Right kidney (tissue), 1 donor: Measurements from ENCODE around the gene SIDT2.
A peak's percentile ranks its signal among the peaks of the same experiment; 100 is the strongest.

Experiments used
- DNase-seq: peaks from one replicate; pipeline ENCODE4 v3.0.0-alpha.2; 2016

SIDT2 gene

GRCh38 chr11:117189191-117189940 lies 10.8 kb downstream of the SIDT2 start:
- DNase-seq: no peak

DNA sequence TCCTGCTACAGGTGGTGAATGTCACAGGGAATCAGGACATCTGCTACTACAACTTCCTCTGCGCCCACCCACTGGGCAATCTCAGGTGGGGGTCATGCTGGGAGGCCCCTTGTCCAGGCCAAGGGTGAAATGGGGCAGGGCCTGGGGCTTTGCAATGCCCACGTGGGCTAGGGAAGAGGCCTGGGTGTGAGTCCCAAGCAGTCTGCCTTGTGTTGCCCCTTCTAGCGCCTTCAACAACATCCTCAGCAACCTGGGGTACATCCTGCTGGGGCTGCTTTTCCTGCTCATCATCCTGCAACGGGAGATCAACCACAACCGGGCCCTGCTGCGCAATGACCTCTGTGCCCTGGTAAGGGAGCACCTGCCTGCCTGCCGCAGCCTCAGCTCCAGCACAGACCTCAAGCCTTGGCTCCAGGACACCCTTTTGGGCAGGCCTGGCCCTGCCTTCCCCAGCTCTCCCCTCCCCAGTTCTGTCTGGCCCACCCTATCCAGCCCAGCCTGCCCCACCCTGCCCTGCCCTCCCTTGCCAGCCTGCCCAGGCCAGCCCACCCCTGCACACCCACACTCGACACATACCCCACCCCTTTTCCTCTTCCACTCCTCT lies 11.5 kb downstream of the SIDT2 start:
- no peak for DNase-seq

- no peak for DNase-seq
Observed at GRCh38 chr11:117191680-117192400, 13.3 kb downstream of the SIDT2 start.

GRCh38 chr11:117192401-117192875 lies 13.9 kb downstream of the SIDT2 start:
- DNase-seq: no peak

DNA sequence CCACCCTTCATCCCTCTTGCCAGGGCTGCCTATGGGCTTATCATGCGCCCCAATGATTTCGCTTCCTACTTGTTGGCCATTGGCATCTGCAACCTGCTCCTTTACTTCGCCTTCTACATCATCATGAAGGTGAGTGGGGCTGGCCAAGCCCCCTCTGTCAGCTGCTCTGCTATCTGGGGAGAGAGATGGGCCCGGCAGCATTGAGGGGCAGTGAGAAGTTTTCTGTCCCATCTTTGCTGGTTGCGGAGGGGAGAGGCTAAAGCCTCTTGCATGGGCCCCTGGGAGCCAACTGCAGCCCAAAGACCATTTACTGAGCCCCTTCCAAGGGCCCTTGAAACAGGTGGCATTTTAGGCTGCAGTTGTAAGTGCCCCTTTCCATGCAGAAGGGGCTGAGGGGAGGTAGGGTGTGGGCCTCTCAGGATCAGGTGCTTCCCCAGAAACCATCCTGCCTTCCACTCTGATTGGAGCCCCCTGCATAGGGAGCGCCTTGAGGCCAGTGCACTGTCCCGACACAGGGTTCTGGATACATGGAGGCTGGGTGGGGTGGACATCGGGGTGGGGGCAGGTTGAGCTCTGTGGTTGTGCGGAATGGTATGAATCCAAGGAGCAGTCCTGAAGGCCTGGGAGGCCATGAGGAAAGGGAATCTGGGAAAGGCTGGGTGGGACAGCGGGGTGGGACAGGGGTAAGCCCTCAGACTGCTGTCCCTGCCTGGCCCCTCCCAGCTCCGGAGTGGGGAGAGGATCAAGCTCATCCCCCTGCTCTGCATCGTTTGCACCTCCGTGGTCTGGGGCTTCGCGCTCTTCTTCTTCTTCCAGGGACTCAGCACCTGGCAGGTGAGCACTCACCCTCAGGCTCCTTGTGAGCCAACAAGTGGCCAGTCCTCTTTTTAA lies 14.8 kb downstream of the SIDT2 start:
- DNase-seq: no peak

- no peak for DNase-seq
Observed at GRCh38 chr11:117194267-117194666, 15.7 kb downstream of the SIDT2 start.

- DNase-seq: no peak
Observed at GRCh38 chr11:117195258-117195657, 16.7 kb downstream of the SIDT2 start.

DNA sequence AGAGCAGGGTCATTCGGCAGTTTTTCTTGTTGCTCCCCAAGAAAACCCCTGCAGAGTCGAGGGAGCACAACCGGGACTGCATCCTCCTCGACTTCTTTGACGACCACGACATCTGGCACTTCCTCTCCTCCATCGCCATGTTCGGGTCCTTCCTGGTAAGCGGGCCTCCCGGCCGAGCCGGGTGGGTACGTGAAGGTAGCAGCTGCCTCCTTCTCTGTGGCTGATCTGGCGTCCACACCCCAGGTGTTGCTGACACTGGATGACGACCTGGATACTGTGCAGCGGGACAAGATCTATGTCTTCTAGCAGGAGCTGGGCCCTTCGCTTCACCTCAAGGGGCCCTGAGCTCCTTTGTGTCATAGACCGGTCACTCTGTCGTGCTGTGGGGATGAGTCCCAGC lies 17.2 kb downstream of the SIDT2 start:
- no peak for DNase-seq

DNA sequence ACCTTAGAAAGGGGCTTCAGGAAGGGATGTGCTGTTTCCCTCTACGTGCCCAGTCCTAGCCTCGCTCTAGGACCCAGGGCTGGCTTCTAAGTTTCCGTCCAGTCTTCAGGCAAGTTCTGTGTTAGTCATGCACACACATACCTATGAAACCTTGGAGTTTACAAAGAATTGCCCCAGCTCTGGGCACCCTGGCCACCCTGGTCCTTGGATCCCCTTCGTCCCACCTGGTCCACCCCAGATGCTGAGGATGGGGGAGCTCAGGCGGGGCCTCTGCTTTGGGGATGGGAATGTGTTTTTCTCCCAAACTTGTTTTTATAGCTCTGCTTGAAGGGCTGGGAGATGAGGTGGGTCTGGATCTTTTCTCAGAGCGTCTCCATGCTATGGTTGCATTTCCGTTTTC lies 18.5 kb downstream of the SIDT2 start:
- DNase-seq: no peak

DNA sequence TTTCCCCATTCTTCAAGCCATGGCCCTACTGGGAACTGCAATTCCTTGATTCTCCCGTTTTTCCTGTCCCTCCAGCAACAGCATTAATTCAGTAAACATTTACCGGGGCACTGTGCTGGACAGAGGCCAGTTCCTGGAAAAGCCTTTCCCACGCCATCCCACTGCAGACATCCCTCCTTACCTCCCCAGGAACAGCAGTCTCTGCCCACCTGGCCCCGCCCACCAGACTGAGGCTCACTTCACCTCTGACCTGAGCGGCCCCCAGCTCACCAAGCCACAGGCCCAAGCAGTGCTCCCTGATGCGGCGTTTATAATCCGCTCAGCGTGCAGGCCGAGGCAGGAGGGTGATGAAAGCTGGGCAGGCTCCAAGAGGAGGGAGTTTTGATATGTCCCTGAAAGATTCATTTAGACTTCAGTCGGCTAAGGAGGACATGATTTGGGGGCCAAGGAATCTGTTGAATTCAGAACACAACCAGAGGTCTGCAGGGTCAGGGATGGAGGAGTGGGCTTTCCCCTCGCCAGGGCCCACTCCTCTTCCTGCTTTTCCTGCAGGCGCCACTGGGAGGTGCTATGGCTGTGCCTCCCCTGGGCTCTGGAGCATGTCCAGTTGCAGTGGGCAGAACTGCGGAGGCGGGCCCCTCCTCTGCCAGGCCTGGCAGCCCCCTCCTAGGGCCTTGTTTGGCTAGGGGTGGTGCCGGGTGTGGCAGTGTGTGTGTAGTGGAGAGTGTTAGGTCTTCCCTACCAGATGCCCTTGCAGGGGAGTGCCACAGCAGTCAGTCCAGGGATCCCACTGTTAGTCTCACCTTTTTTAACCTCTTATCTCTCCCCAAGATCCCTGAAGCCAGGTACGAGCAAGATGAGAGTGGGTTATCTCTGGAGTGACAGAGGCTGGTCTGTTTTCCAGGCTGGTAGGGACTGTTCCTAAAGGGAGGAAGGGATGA lies 19.2 kb downstream of the SIDT2 start:
- peak; percentile 47 for DNase-seq

DNA sequence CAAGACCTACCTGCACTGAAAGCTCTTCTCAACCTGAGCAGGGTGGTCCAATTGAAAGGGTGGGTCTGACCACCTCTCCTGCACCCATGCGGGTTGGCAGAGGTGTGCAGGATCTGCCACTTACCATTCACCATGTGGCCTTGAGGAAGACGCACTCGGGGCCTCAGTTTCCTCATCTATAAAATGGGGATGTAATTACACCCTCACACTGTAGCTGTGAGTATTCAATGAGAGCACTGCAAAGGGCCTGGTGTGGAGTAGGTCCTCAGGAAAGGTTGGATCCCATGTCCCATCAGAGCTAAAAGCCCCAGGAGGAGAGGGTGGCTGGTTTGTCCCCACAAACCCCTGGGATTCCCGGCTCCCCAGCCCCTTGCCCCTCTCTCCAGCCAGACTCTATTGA lies 20.1 kb downstream of the SIDT2 start:
- no peak for DNase-seq

DNA sequence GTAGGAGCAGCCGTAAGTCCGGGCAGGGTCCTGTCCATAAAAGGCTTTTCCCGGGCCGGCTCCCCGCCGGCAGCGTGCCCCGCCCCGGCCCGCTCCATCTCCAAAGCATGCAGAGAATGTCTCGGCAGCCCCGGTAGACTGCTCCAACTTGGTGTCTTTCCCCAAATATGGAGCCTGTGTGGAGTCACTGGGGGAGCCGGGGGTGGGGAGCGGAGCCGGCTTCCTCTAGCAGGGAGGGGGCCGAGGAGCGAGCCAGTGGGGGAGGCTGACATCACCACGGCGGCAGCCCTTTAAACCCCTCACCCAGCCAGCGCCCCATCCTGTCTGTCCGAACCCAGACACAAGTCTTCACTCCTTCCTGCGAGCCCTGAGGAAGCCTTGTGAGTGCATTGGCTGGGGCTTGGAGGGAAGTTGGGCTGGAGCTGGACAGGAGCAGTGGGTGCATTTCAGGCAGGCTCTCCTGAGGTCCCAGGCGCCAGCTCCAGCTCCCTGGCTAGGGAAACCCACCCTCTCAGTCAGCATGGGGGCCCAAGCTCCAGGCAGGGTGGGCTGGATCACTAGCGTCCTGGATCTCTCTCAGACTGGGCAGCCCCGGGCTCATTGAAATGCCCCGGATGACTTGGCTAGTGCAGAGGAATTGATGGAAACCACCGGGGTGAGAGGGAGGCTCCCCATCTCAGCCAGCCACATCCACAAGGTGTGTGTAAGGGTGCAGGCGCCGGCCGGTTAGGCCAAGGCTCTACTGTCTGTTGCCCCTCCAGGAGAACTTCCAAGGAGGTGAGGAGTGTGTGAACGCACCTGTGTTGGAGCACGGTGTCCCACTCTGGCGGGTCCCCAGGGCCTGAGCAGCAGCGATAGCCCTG lies 20.7 kb downstream of the SIDT2 start, which contains the start of gene TAGLN:
TAGLN (plus strand) TSS at position 318 of the 863 bp plus-strand sequence. CDS start 3,644 bp downstream, outside the sequence.
- DNase-seq: peak; percentile 56

DNA sequence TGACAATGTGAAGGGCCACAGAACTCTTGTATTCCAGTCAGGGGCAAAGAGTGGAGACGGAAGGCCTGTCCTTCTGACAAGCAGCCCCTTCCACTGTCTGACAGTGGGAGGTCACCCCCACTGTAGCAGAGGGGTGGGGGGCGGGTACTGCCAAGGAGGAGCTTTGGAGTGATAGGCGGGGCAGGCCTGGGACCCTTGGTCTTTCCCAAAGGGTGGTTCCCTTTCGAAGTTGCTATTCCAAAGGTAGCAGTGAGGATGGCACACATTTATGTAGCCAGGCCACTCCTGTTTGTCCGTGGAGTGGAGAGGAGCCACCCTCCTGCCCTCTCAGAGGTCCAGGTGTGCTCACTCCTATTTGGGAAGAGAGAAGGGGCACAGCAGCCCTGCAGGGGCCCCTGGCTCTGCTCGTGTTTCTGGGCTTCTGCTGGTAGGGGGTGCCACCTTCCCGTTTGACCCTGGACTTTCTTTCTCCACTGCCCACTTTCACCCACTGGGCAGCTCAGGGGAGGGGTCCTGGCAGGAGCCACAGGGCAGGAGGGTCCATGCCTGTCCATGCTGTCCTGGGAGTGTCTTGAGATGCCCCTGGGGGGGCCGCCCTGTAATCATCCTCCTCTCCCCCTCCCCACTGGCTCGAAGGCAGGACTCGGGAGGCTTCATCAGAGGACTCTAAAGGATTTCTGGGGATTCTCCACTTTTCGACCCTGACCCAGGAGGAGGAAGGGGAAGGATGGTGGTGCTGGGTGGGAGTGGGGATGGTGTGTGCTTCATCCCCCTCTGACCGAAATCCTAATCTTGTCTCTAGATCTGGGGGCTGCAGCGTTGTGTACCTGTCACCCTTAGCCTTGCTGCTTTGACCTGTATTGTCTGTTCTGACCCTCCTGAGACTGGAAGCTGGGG lies 21.6 kb downstream of the SIDT2 start:
- DNase-seq: no peak

DNA sequence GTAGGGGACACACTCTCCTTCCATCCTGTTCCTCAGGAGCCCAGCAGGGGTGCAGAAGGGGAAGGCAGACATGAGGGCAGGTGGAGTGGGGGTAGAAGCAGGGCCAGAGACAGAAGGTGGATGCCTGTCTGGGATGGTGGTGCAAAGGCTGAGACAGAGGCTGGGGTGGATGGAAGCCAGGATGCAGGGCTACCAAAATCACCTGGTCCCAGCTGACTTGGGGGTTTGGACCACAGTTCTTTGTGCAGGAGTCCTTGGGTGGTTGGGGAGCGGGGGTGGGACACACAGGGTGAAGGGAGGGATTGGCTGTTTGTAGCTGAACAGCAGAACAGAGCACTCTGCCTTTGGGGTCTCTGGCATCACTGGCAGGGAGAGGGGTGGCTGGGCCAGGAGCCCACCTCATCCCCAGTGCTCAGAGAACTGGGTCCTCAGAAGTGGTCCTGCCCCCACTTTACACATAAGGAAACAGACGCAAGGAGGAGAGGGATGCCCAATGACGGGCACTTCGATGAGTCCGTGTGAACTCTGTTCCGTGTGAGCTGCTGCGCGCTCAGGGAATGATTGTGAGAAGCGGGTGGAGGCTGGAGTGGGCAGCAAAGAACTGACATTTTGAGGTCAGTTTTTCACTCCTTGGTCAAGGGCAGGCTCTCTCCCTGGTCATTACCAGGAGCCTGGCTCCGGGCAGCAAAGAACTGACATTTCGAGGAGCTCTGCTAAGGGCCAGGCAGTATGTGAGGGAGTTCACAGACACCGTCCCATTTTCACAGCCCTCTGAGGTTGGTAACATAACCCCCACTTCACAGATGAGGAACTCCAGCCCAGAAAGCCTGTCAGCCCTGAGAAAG lies 22.5 kb downstream of the SIDT2 start:
- DNase-seq: peak; percentile 24

- DNase-seq: no peak
Observed at GRCh38 chr11:117201658-117202305, 23.2 kb downstream of the SIDT2 start.

- DNase-seq: no peak
Observed at GRCh38 chr11:117202386-117203068, 24.0 kb downstream of the SIDT2 start.

DNA sequence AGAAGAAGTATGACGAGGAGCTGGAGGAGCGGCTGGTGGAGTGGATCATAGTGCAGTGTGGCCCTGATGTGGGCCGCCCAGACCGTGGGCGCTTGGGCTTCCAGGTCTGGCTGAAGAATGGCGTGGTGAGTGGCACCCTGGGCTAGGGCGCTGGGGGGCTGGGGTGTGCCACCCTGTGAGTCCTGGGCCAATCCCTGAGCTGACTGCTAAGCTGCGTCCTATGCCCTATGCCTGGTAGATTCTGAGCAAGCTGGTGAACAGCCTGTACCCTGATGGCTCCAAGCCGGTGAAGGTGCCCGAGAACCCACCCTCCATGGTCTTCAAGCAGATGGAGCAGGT lies 24.5 kb downstream of the SIDT2 start:
- DNase-seq: no peak
